DMS153 treated with DMSO at 0.1 percent for 48 hours (cell line): ENCODE data around the gene C12orf56.
"Not testable (repeated sequence)": the region's sequence is repeated elsewhere in the genome, so short reads cannot be mapped to it uniquely, and the experiment has no call there.

Source experiments
- DNase-seq: peaks from one replicate; lab custom pipeline; 2025; ENCODE audit not compliant: unreplicated experiment; lab: John Stamatoyannopoulos, UW

Gene C12orf56

DNA sequence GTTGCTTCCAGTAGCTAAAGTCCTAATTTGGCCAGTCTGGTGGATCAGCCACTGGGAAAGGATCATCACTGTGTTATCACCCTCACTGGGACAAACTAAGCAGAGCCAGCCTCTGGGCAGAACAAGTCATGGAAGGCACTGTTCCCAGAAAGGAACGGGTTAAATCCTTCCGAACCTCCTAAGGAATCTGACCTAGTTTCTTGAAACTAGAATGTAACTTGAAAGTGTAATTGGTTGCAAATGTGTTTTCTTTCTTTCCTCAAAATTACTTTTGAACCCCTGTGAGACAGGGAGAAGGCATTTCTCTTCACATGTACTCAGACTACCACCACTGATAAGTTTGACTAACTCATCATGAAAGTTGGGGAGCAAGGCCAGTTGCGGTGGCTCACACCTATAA, 149.8 kb downstream of the C12orf56 start:
- DNase-seq = no peak

DNA sequence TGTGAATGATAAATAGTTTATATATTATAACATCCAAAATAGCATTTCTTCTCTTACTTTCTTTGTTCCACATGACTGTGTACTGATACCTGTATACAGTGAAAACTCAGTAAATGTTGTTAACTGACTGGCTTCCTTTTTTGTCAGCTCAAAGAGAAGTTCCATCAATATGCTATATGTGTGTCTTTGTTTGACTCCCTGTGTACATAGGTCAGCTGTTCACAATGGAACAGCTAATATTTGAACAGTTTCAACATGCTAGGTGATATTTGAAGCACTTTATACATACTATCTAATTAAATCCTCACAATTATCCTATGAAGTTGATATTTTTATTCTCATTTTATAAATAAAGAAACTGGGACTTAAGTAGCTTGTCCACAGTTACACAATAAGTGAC, 153.2 kb downstream of the C12orf56 start:
- peak; percentile 14 for DNase-seq

DNA sequence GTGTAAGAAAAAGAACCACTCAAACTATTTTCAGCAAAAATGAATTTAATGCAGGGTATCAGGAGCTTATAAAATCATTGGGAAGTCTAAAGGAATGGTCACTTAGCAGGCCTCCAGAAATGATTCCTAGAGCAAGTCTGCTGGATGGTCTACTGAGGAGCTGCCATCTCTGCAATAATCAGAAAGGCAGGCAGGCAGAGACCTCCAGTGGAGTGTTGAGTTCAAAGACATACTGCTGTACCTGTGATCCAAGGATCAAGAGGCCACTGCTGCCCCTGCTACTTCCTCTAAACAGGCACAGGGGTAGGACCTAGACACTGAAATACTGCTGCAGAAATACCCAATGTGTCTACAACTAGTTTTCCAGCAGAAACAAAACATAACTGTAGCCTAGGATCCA, 154.0 kb downstream of the C12orf56 start:
- no peak for DNase-seq

DNA sequence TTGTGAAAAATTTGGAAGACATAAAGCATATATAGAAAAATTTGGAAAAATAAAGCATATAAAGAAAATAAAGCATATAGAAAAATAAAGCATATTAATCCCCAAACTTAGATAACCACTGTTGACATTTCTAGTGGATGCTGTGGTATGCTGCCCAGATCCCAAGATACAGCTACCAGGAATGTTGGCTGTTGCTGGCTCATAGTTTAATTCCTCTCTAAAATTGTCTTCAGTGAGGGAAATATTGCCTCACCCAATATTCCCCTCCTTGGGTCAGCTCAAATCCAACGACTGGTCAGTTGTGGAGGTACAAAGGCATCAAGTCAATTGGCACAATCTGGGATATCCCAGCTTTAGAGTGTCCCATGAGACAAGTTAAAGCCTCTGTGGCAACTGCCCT, 158.4 kb downstream of the C12orf56 start:
- DNase-seq = no peak

DNA sequence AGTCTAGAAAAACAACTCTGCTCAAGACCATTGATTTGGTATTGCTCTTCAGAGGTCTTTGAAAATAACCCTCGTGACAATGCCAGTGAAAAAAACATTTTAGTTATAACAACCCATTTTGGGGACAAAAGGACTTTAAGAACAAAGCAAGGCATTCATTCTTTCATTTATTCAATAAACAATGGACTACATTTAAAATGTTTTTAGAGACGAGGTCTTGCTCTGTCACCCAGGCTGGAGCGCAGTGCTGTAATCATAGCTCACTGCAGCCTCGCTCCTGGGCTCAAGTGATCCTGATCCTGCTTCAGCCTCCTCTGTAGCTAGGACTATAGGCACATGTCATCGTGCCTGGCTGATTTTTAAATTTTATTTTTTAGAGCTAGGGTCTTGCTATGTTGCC, 160.8 kb downstream of the C12orf56 start:
- no peak for DNase-seq

DNA sequence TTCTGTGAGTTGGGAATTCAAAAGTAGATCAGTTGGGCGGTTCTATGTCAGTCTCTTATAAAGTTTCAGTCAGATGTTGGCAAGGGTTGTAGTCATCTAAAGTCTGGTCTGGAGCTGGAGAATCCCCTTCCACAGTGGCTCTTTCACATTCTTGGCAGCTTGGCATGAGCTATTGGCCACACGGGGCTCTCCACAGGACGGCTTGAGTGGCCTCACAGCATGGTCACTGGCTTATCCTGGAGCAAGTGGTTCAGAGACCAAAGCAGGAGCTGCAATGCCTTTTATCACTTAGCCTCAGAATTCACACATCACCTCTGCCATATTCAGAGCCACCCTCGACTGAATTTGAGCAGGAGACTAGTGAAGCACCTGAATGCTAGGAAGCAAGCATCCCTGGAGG, 161.3 kb downstream of the C12orf56 start:
- no peak for DNase-seq

DNA sequence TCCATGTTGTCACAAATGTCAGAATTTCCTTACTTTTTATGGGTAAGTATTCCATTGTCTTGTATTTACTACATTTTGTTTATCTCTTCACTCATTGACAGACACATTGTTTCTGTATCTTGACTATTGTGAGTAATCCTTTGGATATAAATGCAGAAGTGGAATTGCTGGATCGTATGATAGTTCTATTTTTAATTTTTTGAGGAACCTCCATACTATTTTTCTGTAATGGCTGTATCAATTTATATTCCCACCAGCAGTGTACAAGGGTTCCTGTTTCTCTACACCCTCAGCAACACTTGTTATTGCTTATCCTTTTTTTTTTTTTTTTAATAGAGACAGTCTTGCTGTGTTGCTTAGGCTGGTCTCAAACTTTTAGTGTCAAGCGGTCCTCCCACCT, 164.9 kb downstream of the C12orf56 start:
- DNase-seq = no peak

DNA sequence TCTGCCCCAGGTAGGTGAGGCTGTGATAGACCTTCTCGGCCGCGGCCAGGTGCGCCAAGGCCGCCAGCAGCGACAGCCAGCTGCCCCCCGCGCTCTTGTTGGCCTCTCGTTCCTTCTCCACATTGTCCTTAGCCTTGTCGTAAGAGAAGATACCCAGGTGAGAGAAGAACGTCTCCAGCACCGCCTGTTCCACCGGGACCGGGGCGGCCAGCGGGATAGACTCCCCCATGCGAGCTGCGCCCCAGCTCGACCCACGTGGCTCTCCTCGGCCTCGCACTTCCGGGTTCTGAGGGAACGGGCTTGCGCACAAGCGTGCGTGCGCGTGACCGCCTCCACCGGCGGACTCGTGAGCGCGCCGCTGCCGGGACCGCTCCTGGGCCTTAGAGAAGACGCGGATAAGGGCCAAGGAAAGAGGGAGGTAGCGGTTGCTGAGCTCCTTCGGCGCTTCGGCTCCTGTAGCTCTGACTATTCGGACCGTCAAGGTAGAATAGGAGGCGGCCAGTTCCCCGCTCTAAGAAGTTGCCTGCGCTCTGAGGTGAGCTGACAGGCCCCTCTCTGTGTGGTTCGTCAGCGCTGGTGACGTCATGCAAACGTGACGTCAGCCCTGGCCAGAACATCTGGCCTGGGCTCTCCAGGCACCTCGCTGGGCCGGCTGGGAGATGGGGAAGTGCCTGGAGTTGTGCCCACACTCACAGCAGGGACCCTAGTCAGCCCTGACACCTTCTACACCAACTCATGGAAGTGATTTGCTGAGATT, 168.4 kb downstream of the C12orf56 start, which contains the start of gene KICS2:
Gene KICS2 (minus strand): TSS at position 288 of the 757 bp plus-strand sequence. CDS start 59 bp downstream, at position 229.
- peak; percentile 91 for DNase-seq

DNA sequence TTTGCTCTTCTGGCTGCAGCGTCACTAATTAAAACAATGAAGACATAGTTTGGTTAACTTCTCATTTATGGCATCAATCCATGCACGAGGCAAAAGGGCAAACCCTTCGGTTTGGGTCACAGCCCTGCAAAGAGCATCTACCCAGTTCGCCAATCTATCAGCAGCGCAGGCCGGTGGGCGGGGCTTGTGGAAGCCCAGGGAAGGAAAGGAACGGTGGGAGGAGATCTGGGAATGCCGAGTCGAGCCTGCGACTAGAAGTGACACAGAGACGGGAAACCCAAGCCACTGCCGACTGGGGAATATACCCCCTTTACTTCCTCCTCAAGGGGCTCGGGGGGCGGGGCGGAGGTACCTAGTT, 168.9 kb downstream of the C12orf56 start:
- peak; percentile 64 for DNase-seq

DNA sequence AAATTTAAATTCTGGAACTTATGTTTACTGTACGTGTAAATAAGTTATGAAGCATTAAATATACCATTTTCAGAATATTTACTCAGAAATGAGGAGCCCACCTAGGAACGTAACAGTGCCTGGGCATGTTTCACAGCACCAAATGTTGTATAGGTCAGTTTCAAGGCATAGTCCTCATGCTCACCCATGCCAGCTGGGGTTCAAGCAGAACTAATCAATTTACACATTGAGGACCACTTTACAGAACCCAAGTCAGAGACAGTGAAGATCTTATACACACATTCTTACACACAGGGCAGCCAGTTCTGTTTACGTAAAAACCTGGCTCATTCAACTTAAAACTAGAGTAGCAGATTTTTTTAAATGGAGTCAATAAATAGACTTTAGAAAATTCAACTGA, 170.5 kb downstream of the C12orf56 start:
- DNase-seq = no peak

DNA sequence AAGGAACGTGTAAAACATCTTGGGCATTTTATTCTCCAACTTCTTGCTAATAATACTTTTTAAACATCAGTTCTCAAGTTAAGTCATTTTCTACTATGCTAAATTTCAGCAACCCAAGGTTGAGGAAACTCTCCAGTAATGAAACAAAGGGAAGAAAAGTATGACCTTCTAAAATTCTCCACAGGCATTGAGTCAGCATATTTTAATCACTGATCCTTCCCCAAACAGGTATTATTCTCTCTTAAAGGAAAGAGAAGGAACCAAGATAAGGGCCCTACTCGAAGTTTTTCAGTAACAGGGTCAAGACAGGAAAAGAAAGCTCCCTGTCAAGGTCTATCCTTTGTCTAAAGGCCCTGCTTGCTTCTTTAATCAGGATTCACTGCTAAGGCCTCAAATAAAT, 171.4 kb downstream of the C12orf56 start:
- DNase-seq = no peak

DNA sequence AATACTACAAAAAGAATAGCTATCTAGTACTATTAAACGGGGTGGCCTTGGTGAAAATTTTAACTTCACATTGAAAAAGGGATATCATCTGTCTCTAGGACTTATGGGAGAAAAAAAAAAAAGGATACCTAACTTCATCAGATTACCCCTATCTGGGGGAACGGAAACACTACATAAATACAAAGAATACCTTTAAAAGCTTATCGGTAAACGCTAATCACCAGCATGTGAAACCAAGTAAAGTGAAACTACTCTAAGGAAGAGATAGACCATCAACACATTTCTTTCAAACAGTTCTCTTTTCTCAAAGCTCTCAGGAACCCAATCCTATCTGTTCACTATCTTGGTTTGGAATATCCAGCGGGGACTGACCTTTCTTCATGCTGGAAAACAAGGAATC, 172.0 kb downstream of the C12orf56 start:
- DNase-seq = no peak

DNA sequence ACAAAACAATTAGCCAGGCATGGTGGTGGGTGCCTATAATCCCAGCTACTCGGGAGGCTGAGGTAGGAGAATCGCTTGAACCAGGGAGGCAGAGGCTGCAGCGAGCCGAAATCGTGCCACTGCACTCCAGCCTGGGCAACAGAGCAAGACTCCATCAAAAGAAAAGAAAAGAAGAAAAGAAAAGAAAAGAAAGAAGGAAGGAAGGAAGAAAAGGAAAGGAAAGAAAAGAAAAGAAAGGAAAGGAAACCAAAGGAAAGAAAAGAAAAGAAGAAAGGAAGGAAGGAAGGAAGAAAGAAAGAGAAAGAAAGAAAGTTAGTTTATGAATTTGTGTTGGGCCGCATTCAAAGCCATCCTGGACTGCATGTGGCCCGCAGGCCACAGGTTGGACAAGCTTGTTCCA, 172.9 kb downstream of the C12orf56 start:
- DNase-seq = not testable (repeated sequence)

DNA sequence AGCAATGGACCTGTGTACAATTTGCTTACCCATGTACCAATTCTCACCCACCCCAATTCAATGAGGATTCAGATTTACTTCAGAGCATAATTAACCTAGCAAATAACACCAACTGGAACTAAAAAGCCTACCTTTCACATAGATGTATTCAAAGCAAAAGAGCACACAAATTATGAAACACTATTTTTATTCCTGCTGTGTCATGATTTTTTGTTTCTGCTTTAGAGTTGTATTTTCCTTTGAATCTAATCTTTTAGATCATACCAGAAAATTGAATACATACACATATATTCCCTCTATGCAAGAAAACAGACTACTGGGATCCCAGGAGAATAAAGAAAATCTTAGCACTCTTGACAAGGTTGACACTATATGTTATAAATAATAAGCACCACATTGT, 174.3 kb downstream of the C12orf56 start:
- no peak for DNase-seq
